Peyer's patch (tissue), 4 donors: ENCODE measurements around the gene HHLA2.

ENCODE experiments used
- CTCF ChIP-seq, 6 experiments: fragments of 450-650 bp in 4 of 6; fragments of 200-600 bp in 2 of 6; sonication (generic) in 1 of 6; IDR thresholded peaks; one replicate each; pipeline ENCODE4 v1.5.1; 2017 to 2019; ENCODE audit warnings: antibody characterized with exemption in 6 of 6, mild to moderate bottlenecking in 3 of 6, moderate library complexity in 1 of 6
- POLR2A ChIP-seq, 2 donors: fragments of 450-650 bp; IDR thresholded peaks; one replicate each; pipeline ENCODE4 v1.5.1; 2017; ENCODE audit warnings: antibody characterized with exemption in 2 of 2, mild to moderate bottlenecking in 2 of 2, moderate library complexity in 2 of 2

GRCh38 chr3:108329947-108330346 is 33.6 kb downstream of the HHLA2 start:
- TF ChIP-seq CTCF (IDR thresholded peaks at IDR 0.05) (no peak), POLR2A (IDR thresholded peaks at IDR 0.05) (no peak)
